22Rv1 (cell line): Measurements from ENCODE around the gene AGBL1.

Source experiments
- H3K27ac ChIP-seq: fragments of 450-650 bp; 2 replicates; pipeline ENCODE4 v1.5.1; 2017
- ZFX ChIP-seq: fragments of 450-650 bp; IDR thresholded peaks from 2 replicates; pipeline ENCODE4 v1.6.1; 2017; ENCODE audit warnings: antibody characterized with exemption, borderline replicate concordance
- TF ChIP-seq, protein P1 (sequence below): fragments of 450-650 bp; IDR thresholded peaks from 2 replicates; pipeline ENCODE4 v1.5.1; 2017; ENCODE audit warnings: mild to moderate bottlenecking

AGBL1 gene

DNA sequence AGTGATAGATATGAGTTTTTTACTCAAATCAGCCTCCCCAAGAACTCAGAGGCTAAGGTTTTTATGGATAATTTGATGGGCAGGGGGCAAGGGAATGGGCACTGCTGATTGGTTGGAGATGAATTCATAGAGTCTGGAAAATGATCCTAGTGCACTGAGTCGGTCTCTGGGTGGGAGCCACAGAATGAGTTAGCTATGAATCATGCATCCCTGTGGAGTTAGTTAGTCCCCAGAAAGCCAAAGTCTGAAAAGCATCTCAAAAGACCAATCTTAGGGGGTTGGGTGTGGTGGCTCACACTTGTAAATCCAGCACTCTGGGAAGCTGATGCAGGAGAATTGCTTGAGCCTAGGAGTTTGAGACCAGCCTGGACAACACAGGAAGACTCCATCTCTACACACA, 516.1 kb downstream of the AGBL1 start:
- no peak overlapping the region for H3K27ac ChIP-seq
- no peak for TF ChIP-seq ZFX
- TF ChIP-seq, protein P1, sequence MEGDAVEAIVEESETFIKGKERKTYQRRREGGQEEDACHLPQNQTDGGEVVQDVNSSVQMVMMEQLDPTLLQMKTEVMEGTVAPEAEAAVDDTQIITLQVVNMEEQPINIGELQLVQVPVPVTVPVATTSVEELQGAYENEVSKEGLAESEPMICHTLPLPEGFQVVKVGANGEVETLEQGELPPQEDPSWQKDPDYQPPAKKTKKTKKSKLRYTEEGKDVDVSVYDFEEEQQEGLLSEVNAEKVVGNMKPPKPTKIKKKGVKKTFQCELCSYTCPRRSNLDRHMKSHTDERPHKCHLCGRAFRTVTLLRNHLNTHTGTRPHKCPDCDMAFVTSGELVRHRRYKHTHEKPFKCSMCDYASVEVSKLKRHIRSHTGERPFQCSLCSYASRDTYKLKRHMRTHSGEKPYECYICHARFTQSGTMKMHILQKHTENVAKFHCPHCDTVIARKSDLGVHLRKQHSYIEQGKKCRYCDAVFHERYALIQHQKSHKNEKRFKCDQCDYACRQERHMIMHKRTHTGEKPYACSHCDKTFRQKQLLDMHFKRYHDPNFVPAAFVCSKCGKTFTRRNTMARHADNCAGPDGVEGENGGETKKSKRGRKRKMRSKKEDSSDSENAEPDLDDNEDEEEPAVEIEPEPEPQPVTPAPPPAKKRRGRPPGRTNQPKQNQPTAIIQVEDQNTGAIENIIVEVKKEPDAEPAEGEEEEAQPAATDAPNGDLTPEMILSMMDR, result no peak

DNA sequence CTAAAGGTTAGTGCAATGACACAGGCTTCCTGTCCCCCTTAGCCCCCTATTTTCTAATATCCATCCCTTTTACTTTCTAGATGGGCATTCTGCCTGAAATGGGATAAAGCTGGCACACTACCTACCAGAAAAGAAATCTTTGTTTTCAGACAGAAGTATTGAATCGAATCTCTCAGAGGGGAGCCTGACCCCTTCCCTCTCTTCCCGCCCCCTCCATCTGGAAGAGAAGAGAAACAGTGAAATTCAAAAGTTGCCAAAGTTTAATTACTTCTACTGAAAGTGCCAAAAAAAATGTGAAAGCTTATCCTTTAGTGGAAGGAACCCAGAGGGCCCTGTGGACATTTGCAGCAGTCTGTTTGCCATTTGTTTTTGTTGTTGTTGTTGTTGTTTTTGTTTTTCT, 523.8 kb downstream of the AGBL1 start:
- no peak overlapping the region for H3K27ac ChIP-seq
- TF ChIP-seq ZFX, result no peak
- TF ChIP-seq, protein P1, result no peak

DNA sequence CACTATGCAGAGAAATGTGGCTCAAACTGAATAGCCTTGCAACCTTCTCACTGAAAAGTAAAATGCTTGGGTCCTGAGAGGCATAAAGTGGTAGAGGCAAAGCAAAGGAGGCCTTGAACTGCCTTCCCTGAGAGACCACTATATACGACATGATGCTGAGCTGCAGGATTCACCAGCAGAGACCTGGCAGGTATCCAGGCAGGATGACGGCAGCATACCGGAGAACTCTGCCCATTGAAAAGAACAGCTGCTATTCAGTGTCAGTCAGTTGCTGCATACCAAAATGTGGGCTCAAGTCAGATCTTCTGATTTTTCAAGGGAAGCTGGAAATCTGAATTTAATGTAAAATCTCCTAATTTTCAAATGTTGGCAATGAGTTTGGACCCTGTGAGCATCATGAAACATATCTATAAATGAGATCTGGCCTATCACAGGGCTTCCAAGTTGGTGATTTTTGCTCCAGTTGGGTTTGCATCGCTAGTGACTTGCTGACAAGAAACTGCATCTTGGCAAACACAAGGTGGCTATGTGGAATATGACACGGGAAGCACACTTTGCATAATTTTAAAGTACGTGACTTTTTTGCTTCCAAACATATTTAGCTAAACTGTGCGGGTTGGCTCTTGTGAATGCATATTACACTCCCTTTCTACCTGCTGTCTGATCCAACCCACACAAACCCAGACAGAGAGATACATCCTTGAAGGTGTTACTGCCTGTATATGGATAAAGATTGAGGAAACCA, 529.0 kb downstream of the AGBL1 start:
- no peak overlapping the region for H3K27ac ChIP-seq
- no peak for TF ChIP-seq ZFX
- TF ChIP-seq, protein P1, result no peak

DNA sequence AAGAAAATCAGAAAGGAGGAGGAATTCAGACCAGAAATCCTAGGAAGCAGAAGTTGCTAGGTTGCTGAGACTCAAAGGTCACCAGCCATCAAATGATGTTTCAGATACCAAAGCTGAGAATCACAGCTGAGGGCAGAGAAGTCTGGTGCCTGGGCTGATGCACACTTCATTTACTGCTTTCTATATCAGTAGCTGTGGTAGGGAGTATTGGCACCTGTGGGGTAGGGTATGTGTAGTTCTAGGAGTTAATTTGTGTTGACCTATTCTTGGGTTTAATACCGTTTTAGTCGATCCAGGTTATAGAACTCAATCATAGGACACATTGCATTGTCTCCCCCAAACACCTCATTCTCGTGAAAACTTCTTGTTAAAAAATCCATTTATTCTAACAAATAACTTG, 529.6 kb downstream of the AGBL1 start:
- TF ChIP-seq, protein P1, result no peak
- TF ChIP-seq ZFX, result no peak
- H3K27ac ChIP-seq, result no peak overlapping the region

DNA sequence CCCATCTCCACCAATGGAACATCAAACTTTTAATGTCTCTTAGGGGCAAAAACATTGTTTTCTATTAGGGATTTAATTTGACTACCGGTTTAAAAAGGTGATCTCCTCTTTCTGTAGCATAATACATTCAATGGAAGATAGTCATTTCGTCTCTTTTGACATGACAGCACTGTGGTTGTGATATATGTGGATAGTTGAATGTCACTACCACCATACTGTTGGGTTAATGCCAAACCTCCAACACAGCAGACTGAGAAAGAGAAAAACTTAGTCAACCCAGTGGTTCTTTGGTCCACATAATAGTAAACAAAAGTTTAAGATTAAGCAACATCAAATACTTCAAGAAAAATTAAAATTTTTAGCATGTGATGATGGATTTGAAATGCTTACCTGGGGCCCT, 530.4 kb downstream of the AGBL1 start:
- no peak overlapping the region for H3K27ac ChIP-seq
- TF ChIP-seq ZFX, result no peak
- TF ChIP-seq, protein P1, result no peak

DNA sequence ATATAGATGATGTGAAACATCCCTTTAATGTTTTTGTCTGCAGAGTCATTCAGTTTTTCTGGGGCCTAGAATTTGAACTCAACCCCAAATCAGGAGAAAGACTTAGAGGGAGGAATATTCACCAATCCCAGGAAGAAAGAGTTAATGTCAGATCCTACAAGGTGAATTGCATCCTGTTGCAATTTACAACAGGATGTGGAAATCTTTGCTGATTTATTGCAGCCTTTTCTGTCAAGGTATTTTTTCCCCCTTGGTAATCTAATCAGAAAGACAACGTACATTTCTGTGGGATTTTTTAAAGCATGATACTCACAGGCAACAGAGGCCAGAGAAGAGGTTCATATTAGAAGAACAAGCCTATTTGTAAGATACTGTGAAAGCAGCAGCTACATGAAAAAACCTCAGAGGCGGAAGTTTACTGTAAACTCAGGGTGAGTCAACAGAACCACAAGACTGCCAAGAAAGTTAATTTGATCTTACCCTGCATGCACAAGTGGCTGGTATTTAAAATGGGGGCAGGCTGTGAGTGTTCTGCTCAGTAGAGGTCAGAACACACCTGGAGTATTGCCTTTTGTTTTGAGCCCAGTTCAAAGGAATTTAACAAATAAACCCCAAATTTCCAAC, 531.9 kb downstream of the AGBL1 start:
- no peak overlapping the region for H3K27ac ChIP-seq
- no peak for TF ChIP-seq ZFX
- TF ChIP-seq, protein P1, result no peak

DNA sequence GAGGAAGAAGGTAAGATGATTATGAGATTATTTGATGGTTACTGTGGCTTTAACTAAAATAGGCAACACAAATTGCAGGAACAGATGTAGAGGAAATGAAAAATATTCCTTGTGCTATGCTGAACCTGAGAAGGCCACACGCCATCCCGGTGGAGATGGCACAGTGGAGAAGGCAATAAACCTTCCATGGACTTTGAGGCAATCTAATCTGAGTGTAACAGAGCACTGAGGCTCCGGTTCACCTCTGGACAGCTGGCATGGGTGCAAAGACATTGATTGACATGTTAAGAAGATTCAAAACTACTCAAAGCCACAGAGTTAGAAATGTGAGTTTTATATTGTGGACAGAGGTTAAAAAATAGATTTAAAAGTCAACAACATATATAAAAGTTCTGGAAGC, 535.7 kb downstream of the AGBL1 start:
- no peak overlapping the region for H3K27ac ChIP-seq
- TF ChIP-seq, protein P1, result no peak
- no peak for TF ChIP-seq ZFX
